Ishikawa (cell line): Measurements from ENCODE around the gene GZMM.

Source experiments
- CEBPB ChIP-seq: IDR thresholded peaks from 2 replicates; pipeline ENCODE4 v1.6.1; 2012
- CREB1 ChIP-seq: IDR thresholded peaks from 2 replicates; pipeline ENCODE4 v1.6.1; 2012; ENCODE audit warnings: low read depth
- EGR1 ChIP-seq: IDR thresholded peaks from 2 replicates; pipeline ENCODE4 v1.6.1; 2012
- EP300 ChIP-seq: IDR thresholded peaks from 2 replicates; pipeline ENCODE4 v1.6.1; 2012; ENCODE audit warnings: borderline replicate concordance
- FOXM1 ChIP-seq: IDR thresholded peaks from 2 replicates; pipeline ENCODE4 v1.6.1; 2012; ENCODE audit warnings: low read depth, borderline replicate concordance
- NFIC ChIP-seq: IDR thresholded peaks from 2 replicates; pipeline ENCODE4 v1.6.1; 2012
- RAD21 ChIP-seq: IDR thresholded peaks from 2 replicates; pipeline ENCODE4 v1.6.1; 2012; ENCODE audit warnings: low read depth
- TAF1 ChIP-seq: IDR thresholded peaks from 2 replicates; pipeline ENCODE4 v1.6.1; 2012; ENCODE audit warnings: low read depth, mild to moderate bottlenecking
- TCF12 ChIP-seq: IDR thresholded peaks from 2 replicates; pipeline ENCODE4 v1.6.1; 2012; ENCODE audit warnings: low read depth
- TEAD4 ChIP-seq: IDR thresholded peaks from 2 replicates; pipeline ENCODE4 v1.6.1; 2012
- YY1 ChIP-seq: IDR thresholded peaks from 2 replicates; pipeline ENCODE4 v1.6.1; 2012; ENCODE audit warnings: low read depth
- ZBTB7A ChIP-seq: IDR thresholded peaks from 2 replicates; pipeline ENCODE4 v1.6.1; 2012; ENCODE audit warnings: low read depth
- TF ChIP-seq, protein P1 (sequence below): IDR thresholded peaks from 2 replicates; pipeline ENCODE4 v1.6.1; 2012
- TF ChIP-seq, protein P2 (sequence below): IDR thresholded peaks from 2 replicates; pipeline ENCODE4 v1.6.1; 2012; ENCODE audit warnings: low read depth, mild to moderate bottlenecking
- TF ChIP-seq, protein P3 (sequence below): IDR thresholded peaks from 2 replicates; pipeline ENCODE4 v1.6.1; 2012

GZMM gene

DNA sequence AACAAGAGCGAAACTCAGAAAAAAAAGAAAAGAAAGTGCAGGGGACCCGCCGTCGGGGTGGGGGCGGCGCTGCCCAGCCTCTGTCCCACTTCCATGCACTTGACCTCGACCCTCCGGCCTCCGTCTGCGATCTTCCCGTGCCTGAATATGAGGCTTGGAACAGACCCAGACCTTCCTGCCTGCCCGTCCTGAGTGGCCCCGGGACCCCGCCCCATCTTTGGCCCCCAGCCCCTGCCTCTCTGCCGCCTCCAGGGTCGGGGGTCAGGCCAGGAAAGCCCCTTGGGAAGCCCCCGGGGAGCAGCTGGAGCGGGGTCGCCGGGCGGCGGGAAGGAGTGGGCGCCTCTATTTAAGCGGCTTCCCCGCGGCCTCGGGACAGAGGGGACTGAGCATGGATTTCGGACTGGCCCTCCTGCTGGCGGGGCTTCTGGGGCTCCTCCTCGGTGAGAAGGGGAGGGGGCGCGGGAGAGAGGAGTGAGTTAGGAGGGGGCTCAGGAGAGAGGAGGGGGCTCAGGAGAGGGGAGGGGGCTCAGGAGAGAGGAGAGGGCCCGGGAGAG lies 47.7 kb upstream of the GZMM start, which contains the start of gene MADCAM1:
Gene MADCAM1, plus strand, starts transcription at position 375 of the 554 bp plus-strand sequence. Its CDS starts 14 bp downstream, at position 389.
- no peak for TF ChIP-seq YY1
- no peak for TF ChIP-seq CEBPB
- no peak for TF ChIP-seq TAF1

DNA sequence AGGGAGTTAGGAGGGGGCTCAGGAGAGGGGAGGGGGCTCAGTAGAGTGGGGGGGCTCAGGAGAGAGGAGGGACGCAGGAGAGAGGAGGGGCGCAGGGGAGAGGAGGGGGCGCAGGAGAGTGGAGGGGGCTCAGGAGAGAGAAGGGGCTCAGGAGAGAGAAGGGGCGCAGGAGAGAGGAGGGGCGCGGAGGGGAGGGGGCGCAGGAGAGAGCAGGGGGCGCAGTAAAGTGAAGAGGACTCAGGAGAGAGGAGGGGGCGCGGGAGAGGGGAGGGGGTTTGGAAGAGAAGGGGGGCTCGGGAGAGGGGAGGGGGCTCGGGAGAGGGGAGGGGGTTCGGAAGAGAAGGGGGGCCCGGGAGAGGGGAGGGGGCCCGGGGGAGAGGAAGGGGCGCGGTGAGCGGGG lies 46.9 kb upstream of the GZMM start:
- no peak for TF ChIP-seq TEAD4
- TF ChIP-seq, protein P1, sequence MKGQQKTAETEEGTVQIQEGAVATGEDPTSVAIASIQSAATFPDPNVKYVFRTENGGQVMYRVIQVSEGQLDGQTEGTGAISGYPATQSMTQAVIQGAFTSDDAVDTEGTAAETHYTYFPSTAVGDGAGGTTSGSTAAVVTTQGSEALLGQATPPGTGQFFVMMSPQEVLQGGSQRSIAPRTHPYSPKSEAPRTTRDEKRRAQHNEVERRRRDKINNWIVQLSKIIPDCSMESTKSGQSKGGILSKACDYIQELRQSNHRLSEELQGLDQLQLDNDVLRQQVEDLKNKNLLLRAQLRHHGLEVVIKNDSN, result no peak
- no peak for TF ChIP-seq RAD21
- TF ChIP-seq TAF1, result no peak
- no peak for TF ChIP-seq EGR1
- no peak for TF ChIP-seq CREB1
- TF ChIP-seq FOXM1, result no peak
- TF ChIP-seq, protein P2, sequence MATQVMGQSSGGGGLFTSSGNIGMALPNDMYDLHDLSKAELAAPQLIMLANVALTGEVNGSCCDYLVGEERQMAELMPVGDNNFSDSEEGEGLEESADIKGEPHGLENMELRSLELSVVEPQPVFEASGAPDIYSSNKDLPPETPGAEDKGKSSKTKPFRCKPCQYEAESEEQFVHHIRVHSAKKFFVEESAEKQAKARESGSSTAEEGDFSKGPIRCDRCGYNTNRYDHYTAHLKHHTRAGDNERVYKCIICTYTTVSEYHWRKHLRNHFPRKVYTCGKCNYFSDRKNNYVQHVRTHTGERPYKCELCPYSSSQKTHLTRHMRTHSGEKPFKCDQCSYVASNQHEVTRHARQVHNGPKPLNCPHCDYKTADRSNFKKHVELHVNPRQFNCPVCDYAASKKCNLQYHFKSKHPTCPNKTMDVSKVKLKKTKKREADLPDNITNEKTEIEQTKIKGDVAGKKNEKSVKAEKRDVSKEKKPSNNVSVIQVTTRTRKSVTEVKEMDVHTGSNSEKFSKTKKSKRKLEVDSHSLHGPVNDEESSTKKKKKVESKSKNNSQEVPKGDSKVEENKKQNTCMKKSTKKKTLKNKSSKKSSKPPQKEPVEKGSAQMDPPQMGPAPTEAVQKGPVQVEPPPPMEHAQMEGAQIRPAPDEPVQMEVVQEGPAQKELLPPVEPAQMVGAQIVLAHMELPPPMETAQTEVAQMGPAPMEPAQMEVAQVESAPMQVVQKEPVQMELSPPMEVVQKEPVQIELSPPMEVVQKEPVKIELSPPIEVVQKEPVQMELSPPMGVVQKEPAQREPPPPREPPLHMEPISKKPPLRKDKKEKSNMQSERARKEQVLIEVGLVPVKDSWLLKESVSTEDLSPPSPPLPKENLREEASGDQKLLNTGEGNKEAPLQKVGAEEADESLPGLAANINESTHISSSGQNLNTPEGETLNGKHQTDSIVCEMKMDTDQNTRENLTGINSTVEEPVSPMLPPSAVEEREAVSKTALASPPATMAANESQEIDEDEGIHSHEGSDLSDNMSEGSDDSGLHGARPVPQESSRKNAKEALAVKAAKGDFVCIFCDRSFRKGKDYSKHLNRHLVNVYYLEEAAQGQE, result no peak
- TF ChIP-seq ZBTB7A, result no peak
- no peak for TF ChIP-seq EP300
- TF ChIP-seq, protein P3, sequence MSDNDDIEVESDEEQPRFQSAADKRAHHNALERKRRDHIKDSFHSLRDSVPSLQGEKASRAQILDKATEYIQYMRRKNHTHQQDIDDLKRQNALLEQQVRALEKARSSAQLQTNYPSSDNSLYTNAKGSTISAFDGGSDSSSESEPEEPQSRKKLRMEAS, result no peak
- TF ChIP-seq CEBPB, result no peak
- no peak for TF ChIP-seq NFIC
- no peak for TF ChIP-seq TCF12
- no peak for TF ChIP-seq YY1

DNA sequence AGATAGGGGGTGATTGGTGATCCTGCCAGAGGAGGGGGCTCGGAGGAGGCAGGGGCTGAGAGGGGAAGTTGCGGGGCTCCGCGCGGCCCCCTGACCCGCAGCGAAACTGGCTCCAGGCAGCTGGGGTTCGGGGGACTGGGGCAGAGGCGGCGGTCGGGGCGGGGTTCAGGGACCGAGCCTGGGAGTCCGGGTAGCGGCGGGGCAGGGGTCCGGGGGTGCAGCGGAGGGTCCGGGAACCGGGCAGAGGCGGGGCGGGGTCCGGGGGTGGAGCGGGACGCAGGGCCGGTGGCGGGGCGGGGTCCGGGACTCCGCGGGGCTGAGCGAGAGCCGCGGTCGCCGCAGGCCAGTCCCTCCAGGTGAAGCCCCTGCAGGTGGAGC lies 46.4 kb upstream of the GZMM start:
- TF ChIP-seq ZBTB7A (0 out of 2 replicates have a peak, but pooled peaks have one; percentile 36), FOXM1 (no peak)
- TF ChIP-seq, protein P3, result no peak

DNA sequence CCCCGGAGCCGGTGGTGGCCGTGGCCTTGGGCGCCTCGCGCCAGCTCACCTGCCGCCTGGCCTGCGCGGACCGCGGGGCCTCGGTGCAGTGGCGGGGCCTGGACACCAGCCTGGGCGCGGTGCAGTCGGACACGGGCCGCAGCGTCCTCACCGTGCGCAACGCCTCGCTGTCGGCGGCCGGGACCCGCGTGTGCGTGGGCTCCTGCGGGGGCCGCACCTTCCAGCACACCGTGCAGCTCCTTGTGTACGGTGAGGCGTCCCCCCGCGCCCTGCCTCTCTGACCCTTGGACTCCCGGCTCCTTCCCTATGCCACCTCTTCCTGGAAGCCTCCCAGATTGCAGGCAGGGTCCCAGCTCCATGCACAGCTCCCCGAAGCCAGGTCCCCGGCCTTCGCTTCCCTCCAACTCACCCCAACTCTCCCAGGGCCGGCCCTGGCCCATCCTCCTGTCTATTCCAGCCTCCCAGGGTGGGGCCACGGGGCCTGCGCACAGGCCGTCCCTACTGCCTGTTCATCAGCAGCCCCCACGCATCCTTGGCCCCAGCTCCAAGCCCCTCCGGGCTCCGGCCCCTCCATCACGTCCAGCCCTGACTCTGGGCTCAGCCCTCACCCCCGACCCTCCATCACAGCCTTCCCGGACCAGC lies 45.9 kb upstream of the GZMM start:
- TF ChIP-seq FOXM1 (no peak), NFIC (no peak), EP300 (no peak), TCF12 (no peak), CEBPB (no peak)
- TF ChIP-seq, protein P3, result no peak
- TF ChIP-seq, protein P1, result no peak
- TF ChIP-seq, protein P2, result no peak

DNA sequence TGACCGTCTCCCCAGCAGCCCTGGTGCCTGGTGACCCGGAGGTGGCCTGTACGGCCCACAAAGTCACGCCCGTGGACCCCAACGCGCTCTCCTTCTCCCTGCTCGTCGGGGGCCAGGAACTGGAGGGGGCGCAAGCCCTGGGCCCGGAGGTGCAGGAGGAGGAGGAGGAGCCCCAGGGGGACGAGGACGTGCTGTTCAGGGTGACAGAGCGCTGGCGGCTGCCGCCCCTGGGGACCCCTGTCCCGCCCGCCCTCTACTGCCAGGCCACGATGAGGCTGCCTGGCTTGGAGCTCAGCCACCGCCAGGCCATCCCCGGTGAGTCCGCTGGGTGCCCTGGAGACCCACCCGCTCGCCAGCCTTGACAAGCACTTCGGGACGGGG lies 45.4 kb upstream of the GZMM start:
- TF ChIP-seq ZBTB7A (peak; percentile 58; the same call in 1 of the 2 replicates), TAF1 (no peak), EGR1 (no peak)
- TF ChIP-seq, protein P3, result no peak

DNA sequence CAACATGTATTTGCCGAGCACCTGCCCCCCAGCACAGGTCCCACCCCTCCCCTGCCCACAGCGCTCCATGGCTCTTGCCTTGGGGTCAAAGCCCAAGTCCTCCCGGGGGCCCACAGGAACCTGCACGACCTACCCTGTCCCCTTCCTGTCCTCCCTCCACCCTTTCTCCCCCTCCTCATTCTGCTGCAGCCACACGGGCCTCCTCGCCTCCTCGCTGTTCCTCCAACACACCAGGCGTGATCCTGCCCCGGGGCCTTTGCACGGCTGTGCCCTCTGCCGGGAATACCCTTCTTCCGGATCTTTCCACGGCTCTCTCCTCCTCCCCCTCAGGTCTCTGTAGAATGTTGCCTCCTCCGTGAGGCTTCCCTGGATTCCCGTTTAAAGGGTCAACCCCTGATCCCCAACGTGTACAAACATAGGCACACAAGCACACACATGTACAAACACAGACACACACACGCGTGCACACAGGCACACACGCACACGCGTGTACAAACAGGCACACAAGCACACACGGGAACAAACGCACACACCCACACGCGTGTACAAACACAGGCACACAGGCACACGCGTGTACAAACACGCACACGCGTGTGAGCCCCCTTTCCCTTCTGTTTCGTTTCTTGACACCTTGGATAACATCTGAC lies 44.8 kb upstream of the GZMM start:
- no peak for TF ChIP-seq NFIC
- no peak for TF ChIP-seq CREB1
- no peak for TF ChIP-seq EGR1
- no peak for TF ChIP-seq YY1
- TF ChIP-seq, protein P2, result no peak
- TF ChIP-seq RAD21, result no peak
- TF ChIP-seq TEAD4, result no peak
- TF ChIP-seq, protein P3, result no peak
- TF ChIP-seq EP300, result no peak
